Measurements from ENCODE around the gene MINDY4. TPM values are rescaled to one million over a fixed set of nuclear protein-coding genes. Genes with fewer than 3 reads are reported as not detected.

Gene MINDY4
- total and polyA plus RNA-seq, 4 donors = 0.93 to 6.1 (median 1.9) TPM

DNA sequence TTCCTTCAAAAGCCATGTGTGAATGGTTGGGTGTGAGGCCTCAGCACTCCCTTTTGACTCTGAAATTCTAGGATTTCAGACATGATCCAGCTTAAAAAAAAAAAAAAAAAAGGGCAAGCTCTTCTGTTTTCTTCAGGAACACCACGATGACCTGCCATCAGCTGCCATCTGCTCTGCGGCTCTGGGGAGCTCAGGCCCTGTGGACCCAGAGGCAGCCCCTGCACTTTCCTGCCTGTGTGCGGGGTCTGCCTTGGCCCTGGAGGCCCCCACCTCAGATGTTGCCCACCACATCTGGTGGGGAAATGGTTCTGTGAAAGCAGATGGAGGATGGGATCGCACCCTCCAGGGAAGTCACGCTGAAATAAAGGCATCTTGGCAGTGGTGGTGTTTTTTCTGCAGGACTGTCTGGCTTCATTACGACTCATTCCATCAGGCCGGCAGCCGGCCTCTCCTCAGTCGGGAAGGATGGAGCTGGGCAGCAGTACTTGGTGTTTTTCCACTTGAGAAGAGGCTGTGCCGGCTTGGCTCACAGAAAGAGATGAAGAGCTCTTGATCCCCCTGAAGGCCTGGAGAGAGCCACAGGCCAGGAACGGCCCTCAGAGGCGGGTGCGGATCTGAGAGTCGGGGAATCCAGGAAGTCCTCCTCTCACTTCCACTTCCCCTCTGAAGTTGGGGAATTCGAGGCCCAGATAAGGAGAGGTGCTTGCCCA, 74.4 kb downstream of the MINDY4 start:
- Histone ChIP-seq H3K27me3 (ENCODE audit: control insufficient read depth in 4 of 4, insufficient read depth in 4 of 4, low read length in 3 of 4) (no peaks in the 10 kb centered on the region), H3K9ac (ENCODE audit: low read depth in 1 of 2, low read length in 2 of 2) (no peak overlapping the region), H3K4me1 (ENCODE audit: control insufficient read depth in 4 of 4, insufficient read depth in 4 of 4, low read length in 3 of 4) (no peaks in the 10 kb centered on the region), H3K4me3 (ENCODE audit: low read depth in 1 of 3, low read length in 3 of 3) (no peak overlapping the region), H3K9me3 (ENCODE audit: control insufficient read depth in 4 of 4, low read length in 3 of 4) (no peaks in the 10 kb centered on the region), H3K36me3 (ENCODE audit: control insufficient read depth in 4 of 4, insufficient read depth in 3 of 4, low read depth in 1 of 4, low read length in 3 of 4) (no peaks in the 10 kb centered on the region), H3K27ac (ENCODE audit: low read depth in 1 of 2, low read length in 2 of 2) (no peak overlapping the region)
- TF ChIP-seq, protein P1, sequence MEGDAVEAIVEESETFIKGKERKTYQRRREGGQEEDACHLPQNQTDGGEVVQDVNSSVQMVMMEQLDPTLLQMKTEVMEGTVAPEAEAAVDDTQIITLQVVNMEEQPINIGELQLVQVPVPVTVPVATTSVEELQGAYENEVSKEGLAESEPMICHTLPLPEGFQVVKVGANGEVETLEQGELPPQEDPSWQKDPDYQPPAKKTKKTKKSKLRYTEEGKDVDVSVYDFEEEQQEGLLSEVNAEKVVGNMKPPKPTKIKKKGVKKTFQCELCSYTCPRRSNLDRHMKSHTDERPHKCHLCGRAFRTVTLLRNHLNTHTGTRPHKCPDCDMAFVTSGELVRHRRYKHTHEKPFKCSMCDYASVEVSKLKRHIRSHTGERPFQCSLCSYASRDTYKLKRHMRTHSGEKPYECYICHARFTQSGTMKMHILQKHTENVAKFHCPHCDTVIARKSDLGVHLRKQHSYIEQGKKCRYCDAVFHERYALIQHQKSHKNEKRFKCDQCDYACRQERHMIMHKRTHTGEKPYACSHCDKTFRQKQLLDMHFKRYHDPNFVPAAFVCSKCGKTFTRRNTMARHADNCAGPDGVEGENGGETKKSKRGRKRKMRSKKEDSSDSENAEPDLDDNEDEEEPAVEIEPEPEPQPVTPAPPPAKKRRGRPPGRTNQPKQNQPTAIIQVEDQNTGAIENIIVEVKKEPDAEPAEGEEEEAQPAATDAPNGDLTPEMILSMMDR (IDR thresholded peaks at IDR 0.05; ENCODE audit: low read depth, low read length, missing input control) = no peak
- TF ChIP-seq SP1 (IDR thresholded peaks at IDR 0.05) (no peak), TAF1 (conservative IDR thresholded peaks at IDR 0.05) (no peak), HNF4G (IDR thresholded peaks at IDR 0.05) (no peak), FOXA2 (IDR thresholded peaks at IDR 0.05) (no peak)
- TF ChIP-seq, protein P2, sequence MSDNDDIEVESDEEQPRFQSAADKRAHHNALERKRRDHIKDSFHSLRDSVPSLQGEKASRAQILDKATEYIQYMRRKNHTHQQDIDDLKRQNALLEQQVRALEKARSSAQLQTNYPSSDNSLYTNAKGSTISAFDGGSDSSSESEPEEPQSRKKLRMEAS (IDR thresholded peaks at IDR 0.05) = no peak
- WGBS = 76% methylated on average over 15 of the region's 15 CpGs
- DNase-seq (ENCODE audit: low spot score) = no peak

DNA sequence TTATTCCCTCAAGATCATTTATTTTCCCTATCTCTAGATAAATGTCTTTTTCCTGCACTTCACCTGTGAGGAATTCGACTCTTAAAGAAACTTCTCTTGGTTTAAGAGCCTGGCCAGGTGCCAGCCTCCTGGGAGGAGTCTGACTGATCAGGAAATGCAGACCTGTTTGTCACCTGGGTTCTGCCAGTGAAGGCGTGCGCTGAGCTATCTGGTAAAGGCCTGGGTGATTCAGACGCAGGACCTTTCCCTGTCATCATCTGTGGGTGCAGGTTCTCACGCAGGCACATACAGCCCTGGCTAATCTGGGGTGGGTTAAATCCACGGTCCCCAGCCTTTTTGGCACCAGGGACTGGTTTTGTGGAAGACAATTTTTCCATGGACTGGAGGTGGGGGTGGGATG, 75.2 kb downstream of the MINDY4 start:
- H3K27me3 ChIP-seq (ENCODE audit: control insufficient read depth in 4 of 4, insufficient read depth in 4 of 4, low read length in 3 of 4) = no peaks in the 10 kb centered on the region
- H3K4me3 ChIP-seq (ENCODE audit: low read depth in 1 of 3, low read length in 3 of 3) = no peak overlapping the region
- H3K27ac ChIP-seq (ENCODE audit: low read depth in 1 of 2, low read length in 2 of 2) = no peak overlapping the region
- no peak for TF ChIP-seq HNF4G (IDR thresholded peaks at IDR 0.05)
- TF ChIP-seq, protein P3, sequence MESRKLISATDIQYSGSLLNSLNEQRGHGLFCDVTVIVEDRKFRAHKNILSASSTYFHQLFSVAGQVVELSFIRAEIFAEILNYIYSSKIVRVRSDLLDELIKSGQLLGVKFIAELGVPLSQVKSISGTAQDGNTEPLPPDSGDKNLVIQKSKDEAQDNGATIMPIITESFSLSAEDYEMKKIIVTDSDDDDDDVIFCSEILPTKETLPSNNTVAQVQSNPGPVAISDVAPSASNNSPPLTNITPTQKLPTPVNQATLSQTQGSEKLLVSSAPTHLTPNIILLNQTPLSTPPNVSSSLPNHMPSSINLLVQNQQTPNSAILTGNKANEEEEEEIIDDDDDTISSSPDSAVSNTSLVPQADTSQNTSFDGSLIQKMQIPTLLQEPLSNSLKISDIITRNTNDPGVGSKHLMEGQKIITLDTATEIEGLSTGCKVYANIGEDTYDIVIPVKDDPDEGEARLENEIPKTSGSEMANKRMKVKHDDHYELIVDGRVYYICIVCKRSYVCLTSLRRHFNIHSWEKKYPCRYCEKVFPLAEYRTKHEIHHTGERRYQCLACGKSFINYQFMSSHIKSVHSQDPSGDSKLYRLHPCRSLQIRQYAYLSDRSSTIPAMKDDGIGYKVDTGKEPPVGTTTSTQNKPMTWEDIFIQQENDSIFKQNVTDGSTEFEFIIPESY (IDR thresholded peaks at IDR 0.05) = no peak
- TF ChIP-seq FOXA1 (IDR thresholded peaks at IDR 0.05) = no peak
- TF ChIP-seq, protein P2 (IDR thresholded peaks at IDR 0.05) = no peak
- TF ChIP-seq NR2F2 (IDR thresholded peaks at IDR 0.05) = no peak
- TF ChIP-seq YY1 (IDR thresholded peaks at IDR 0.05) = no peak
- TF ChIP-seq RXRA (IDR thresholded peaks at IDR 0.05) = no peak
- TF ChIP-seq, protein P4, sequence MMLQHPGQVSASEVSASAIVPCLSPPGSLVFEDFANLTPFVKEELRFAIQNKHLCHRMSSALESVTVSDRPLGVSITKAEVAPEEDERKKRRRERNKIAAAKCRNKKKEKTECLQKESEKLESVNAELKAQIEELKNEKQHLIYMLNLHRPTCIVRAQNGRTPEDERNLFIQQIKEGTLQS (IDR thresholded peaks at IDR 0.05) = no peak
- TF ChIP-seq HNF4A (conservative IDR thresholded peaks at IDR 0.05) = no peak
- no peak for TF ChIP-seq FOXA2 (IDR thresholded peaks at IDR 0.05)
- TF ChIP-seq EGR1 (IDR thresholded peaks at IDR 0.05; ENCODE audit: low read depth in 2 of 2) = no peak
- no peak for TF ChIP-seq RAD21 (IDR thresholded peaks at IDR 0.05)
- no peak for TF ChIP-seq JUND (IDR thresholded peaks at IDR 0.05)
- no peak for TF ChIP-seq TAF1 (conservative IDR thresholded peaks at IDR 0.05)
- TF ChIP-seq, protein P5, sequence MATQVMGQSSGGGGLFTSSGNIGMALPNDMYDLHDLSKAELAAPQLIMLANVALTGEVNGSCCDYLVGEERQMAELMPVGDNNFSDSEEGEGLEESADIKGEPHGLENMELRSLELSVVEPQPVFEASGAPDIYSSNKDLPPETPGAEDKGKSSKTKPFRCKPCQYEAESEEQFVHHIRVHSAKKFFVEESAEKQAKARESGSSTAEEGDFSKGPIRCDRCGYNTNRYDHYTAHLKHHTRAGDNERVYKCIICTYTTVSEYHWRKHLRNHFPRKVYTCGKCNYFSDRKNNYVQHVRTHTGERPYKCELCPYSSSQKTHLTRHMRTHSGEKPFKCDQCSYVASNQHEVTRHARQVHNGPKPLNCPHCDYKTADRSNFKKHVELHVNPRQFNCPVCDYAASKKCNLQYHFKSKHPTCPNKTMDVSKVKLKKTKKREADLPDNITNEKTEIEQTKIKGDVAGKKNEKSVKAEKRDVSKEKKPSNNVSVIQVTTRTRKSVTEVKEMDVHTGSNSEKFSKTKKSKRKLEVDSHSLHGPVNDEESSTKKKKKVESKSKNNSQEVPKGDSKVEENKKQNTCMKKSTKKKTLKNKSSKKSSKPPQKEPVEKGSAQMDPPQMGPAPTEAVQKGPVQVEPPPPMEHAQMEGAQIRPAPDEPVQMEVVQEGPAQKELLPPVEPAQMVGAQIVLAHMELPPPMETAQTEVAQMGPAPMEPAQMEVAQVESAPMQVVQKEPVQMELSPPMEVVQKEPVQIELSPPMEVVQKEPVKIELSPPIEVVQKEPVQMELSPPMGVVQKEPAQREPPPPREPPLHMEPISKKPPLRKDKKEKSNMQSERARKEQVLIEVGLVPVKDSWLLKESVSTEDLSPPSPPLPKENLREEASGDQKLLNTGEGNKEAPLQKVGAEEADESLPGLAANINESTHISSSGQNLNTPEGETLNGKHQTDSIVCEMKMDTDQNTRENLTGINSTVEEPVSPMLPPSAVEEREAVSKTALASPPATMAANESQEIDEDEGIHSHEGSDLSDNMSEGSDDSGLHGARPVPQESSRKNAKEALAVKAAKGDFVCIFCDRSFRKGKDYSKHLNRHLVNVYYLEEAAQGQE (IDR thresholded peaks at IDR 0.05) = no peak
- TF ChIP-seq, protein P1 (IDR thresholded peaks at IDR 0.05; ENCODE audit: low read depth, low read length, missing input control) = no peak
- no peak for TF ChIP-seq SP1 (IDR thresholded peaks at IDR 0.05)
- no peak for DNase-seq (ENCODE audit: low spot score)
- H3K9me3 ChIP-seq (ENCODE audit: control insufficient read depth in 4 of 4, low read length in 3 of 4) = no peaks in the 10 kb centered on the region
- H3K36me3 ChIP-seq (ENCODE audit: control insufficient read depth in 4 of 4, insufficient read depth in 3 of 4, low read depth in 1 of 4, low read length in 3 of 4) = no peaks in the 10 kb centered on the region
- H3K4me1 ChIP-seq (ENCODE audit: control insufficient read depth in 4 of 4, insufficient read depth in 4 of 4, low read length in 3 of 4) = no peaks in the 10 kb centered on the region
- WGBS = 90% methylated on average over 6 of the region's 6 CpGs
- no peak overlapping the region for H3K9ac ChIP-seq (ENCODE audit: low read depth in 1 of 2, low read length in 2 of 2)
